Frontal cortex (tissue), 4 donors: ENCODE results near the gene EIF1. TPM values are rescaled to one million over a fixed set of nuclear protein-coding genes. Genes with fewer than 3 reads are reported as not detected.

Source experiments
- DNase-seq, 2 donors: peaks; one replicate each; pipeline ENCODE4 v3.0.0; 2012; ENCODE audit warnings: low spot score in 2 of 2
- FAIRE-seq: peaks from 2 replicates; lab custom pipeline; 2012; peaks lifted over from hg19 to GRCh38; lab: Jason Lieb, UNC
- total RNA-seq: library from RNA; depleted of rRNA; stranded (reverse); fragments of >200 nt; gene quantifications from one replicate; pipeline ENCODE4 v1.2.3, GENCODE V29; 2014
- donor health status: control.
- donor health status: control.
- donor health status: control.

The EIF1 gene
- total RNA-seq, 1 donor from 2014 or later, result 70.1 TPM

DNA sequence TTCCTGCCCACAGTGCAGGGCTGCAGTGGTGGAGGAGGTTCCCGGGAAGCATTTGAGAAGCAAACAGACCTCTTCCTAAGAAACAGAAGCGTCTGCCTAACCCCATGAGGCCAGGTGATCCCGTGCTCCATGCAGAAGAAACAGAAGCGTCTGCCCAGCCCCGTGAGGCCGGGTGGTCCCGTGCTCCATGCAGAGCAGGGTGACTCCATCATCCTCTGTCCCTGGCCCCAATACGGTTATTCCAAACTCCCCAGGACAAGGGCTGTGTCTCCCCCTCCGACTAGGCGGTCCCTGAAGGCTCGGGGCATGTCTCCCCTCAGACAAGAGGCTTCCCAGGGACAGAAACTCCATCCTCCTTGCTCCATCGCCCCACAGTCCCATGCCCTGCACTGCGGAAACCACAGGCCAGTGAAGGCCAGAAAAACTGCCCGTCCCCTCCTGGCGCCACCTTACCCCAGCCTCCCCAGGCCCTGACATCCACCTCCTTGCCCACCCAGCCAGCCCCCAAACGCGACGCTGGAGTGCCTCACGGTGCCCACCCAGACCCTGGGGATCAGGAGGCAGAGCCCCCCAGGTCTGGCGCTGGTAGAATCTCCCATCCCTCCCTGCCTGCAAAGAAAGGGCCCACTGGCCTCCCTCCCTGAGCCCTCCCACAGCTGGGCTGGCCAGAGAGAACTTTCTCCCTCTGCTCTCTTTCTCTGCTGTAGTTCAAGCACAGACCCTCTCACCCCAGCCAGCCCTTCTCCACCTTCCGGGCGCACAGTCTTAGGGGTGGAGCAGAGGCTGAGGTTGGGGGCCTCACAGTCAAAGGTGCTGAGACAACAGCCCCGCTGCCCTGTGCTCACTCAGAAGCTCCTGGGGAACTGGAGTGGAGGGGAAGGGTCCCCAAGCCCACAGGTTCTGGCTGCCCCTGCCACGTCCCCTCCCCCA, 33.7 kb upstream of the EIF1 start:
- no peak for FAIRE-seq
- DNase-seq, result no peak

DNA sequence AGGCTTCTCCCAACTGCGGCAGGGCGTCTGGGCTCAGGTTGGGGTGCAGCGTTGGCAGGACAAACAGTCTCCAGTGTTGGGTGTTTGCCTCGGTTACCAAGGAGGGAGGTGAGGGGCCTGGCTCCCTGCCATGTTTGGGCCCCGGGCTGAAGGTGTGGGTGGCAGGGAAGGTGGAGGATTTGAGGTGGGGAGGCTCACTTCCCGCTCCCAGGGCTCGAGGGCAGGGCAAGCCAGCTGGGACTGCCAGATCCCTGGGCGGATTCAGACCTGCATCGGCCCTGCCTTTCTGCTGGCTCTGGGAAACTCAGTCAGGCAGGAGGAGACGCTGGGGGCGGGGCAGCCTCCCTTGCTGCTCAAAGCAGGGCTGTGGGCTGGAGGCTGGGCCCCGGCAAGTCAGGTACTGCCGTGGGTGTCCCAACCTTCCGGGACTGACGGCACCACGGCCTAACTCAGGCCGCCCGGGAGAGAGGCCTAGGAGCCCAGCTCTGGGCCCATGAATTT, 33.0 kb upstream of the EIF1 start:
- FAIRE-seq (no peak), DNase-seq (no peak)

DNA sequence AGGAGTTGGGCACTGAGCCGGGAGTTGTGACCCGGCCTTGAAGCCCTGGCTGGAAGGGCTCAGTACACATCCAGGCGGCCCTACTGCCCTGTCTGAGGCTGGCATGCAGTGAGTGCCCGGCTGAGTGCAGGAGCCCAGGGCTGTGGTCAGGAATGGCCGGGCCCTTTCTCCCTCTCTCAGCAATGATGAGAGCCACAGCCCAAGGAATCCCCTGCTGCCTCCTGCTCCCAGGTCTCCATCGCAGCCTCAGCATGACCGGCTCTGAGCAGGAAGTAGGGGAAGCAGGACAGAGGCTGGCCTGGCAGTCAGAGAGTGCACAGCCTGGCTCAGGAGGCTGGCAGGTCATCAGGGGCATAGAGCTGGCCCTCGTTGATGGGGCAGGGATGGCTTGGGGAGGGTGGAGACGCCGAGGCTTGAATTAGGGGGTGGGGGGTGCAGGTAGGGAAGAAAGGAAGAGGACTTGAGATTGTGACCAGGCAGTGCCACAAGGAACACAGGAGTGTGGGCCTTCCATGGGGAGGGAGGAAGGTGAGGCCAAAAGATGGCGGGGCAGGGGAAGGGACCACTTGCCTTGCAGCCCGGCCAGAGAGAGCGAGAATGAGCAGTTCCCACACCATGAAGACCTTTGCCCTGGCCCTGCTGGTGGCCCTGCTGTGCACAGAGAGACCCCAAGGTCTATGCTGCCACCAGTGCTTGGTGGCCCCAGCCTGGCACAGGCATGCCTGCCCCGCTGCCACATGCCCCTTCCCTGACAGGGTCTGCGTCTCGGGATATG, 32.2 kb upstream of the EIF1 start:
- FAIRE-seq (no peak), DNase-seq (no peak)

DNA sequence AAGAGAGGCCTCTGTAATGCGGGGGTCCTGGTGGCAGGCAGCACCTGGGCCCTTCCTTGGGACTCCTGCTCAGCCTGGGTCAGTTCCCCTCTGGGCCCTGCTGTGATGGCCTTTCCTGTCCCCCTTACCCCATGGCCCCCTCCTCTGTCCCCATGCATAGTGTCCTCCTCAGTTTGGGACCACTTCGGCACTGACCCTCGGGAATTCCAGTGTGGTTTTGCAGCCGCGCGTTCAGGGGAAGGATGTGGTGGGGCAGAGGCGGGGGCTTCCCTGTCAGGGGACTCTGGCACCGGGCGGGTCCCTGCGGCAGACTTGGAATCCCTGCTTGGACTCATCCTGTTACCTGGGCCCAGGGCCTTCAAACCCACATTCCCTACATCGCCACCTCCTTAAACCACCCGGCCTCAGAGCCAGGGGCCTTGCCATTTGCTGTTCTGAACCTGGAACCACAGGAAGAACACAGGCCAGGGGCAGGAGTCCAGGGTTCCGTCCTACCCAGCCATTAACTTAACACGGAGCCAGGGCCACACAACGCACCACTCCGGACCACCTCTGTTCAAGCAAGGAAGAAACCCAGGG, 31.4 kb upstream of the EIF1 start:
- FAIRE-seq, result no peak
- DNase-seq, result no peak

DNA sequence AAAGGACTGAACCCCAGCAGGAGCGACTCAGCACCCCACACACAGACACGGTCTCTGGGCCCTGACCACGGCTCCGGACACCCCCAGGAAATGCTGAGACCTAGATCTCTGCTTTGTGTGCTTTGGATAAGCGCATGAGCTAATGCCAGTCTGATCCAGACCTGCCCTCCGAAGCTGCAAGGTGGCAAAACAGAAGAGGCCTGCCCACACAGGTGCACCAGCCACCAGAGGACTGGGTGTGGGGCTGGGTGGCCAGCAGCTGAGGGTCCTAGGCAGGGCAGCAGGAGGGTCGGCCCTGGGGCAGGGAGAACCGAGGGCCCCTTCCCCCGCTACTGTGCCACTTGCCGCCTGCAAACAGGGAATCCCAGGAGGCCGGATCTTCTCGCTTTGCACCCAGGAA, 30.7 kb upstream of the EIF1 start:
- no peak for FAIRE-seq
- no peak for DNase-seq

DNA sequence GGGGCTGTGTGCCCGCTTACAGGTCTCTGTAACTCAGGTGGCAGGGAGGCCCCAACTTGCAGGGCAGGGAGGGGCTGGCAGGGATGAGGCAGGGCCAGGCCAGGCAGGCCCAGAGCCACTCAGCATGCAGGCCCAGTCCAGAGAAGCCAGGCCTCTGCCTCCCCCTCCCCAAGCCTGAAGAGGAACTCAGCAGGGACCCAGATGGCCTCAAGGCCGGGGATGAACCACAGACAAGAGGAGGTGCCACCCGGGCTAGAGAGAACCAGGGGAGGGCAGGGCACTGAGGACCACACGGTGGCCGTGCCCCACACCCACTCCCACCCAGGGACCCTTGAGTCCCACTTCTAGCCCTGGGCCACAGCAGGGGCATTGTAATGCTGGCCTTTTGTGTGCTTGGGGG, 29.8 kb upstream of the EIF1 start:
- DNase-seq (peak in 1 of 2 donors; percentile 0), FAIRE-seq (no peak)

DNA sequence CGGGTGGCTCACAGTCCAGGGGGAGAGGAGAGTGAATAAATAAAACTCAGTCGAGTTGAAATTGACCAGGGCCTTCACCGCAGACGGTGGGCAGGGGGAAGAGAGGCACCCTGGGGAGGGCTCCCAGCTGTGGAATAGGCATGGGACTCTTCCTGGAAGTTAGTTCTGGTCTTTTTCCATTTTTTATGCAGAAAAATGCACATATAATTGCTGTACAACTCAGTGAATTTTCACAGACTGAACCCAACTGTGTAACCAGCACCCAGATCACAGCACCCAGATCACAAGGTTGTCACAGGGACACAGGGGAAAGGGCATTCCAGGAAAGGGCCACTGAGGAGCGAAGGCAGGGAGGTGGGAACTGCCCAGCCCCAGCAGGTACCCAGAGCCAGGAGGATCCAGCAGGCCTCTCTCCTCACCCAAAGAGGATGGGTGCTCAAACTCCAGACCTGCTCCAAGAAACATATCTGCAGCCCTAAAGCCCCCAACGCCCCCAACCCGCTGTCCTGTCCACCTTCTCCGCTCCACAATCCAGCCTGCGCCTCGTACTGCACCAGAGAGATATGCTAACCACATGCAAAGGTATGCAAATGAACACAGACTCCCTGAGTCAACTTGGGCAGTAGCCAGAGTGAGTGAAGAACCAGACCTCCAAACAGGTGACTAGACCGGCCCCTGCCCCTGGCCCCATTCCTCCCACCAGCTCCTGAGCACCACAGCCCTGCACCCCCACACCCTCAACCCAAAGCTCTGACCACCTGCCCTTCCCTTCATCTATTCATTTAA, 29.1 kb upstream of the EIF1 start:
- DNase-seq (peak in 1 of 2 donors; percentile 7), FAIRE-seq (no peak)

DNA sequence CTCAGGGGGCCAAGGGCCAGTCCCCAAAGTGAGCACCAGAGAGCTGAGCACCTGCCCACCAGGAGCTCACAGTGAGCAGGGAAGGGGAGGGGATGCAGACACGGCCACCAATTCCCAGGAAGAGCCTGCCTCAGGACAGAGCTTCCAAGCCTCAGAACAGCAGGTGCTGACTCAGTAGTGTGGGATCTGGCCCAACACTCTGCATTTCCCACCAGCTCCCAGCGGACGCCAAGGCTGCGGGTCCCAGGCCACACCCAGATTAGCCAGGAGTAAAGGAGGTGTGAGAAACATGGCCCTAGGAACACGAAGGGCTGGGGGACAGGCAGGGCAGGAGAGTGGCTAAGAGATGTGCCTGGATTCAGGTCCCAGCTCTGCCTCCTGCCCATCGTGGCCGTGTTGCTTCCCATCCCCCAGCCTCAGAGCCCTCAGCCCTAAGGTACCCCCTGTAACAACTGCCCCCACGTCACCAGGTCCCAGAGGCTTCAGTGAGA, 28.4 kb upstream of the EIF1 start:
- no peak for FAIRE-seq
- DNase-seq, result peak in 1 of 2 donors; percentile 1

DNA sequence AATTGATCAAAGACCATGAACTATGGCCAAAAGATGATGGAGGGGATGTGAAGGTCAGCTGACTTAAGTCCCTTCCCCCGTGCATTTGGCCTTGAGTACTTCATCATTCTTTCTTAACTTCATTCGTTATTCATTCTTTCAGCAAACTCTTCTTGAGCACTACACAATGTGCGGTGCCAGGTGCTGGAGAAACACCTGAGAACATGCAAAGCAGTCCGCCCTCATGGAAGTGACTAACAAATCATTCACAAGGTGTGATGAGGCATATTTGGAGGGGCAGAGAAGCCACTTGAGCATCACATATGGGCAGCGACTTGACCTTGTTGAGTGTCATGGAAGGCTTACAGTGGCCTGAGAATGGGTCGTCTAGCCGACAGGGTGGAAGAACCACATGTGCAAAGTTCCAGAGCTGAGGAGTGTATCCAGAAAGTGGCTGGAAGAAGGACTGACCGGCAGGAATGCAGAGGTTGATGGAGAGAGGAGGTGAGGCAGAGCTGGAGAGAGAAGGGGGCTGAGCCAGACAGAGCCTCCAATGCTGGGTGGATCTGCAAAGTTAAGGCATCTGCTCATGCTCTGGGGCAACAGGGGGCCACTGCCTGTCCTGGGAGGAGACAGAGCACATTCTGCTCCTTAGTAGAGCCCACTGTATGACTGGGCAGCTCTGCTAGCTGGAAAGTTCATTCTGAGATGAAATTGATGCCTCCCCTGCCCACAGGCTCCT, 25.1 kb upstream of the EIF1 start:
- no peak for FAIRE-seq
- DNase-seq, result peak in 1 of 2 donors; percentile 12

DNA sequence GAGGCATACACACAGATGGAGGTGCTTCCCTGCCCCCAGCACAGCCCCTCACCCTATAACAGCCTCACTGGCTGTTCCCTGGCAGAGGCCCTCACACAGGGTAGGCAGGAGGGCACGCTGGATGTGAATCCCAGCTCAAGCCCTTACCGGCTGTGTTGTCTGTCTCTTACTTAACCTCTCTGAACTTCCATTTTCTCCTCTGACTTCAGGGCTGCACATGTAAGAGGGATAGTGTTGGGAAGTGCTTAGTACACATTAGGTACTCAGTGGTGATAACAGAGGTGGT, 24.6 kb upstream of the EIF1 start:
- DNase-seq (peak in 1 of 2 donors; percentile 13), FAIRE-seq (no peak)

DNA sequence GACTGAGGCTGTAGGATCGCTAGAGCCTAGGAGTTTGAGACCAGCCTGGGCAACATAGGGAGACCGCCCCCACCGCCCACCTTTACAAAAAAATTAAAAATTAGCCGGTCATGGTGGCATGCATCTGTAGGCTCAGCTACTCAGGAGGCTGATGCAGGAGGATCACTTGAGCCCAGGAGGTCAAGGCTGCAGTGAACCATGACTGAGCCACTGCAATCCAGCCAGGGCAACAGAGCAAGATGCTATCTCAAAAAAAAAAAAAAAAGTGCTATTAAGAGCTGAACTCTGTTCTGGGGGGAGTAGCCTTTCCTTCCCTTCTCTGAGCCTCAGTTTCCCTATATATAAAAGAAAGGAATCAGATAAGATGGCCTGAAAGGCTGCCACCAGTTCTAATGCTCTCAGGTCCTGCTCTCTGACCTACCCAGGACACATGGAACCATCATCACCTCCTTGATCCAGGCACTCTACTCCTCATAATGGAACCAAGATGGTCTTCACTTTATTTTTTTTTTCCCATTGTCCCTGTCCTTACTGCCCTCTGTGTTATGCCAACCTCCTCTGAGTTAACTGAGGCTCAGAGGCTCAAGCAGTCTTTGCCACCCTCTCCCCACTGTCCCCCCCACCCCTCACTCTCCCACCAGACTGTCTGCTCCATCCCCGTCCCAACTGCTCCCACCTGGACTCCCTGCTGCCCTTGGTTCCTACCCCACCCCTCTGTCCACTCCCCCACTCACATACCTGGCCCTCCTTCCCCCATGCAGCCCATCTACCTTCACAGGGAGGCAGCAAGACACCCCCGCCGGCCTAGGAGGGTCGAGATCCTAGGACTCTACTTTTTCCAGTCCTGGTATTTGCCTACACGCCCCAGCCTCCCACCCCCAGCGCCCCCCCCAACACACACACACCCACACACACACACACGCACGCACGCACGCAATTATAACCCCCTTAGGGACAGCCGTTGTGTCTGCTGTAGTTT, 23.8 kb upstream of the EIF1 start:
- no peak for FAIRE-seq

DNA sequence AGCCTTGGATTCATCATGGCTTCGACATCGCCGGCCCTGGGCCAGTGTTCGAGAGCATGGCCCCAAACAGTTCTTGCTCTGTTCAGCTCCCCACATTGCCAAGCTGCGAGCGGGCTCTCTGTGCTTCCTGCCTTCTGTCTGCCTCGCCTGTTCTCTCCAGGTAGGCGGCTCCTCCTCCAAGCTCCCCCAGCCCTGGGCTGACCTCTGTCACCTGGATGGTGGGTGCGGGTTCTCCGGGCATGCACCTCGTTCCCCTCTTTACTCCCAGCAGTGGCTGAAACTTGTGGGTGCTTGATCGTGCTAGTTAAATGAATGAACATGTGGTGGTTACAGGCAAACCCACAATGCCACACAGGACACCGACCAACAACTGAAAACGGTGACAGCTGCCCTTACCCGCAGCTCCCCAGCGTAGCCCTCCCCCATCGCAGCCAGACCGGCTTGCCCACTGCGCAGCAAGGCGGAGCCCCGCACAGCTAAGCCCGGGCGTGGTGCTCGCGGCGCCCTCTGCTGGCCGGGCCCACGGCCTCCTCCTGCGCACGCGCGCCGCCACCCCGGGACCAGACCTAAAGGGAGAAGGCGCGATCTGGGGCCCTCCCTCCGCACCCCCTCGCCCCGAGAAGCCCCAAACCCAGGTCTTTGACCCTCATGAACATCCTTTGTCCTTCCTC, 23.0 kb upstream of the EIF1 start:
- DNase-seq (peak; percentile 86 to 91), FAIRE-seq (no peak)

More for the DNA sequence above, 23.8 kb upstream of the EIF1 start:
- peak in 1 of 2 donors; percentile 22 for DNase-seq

DNA sequence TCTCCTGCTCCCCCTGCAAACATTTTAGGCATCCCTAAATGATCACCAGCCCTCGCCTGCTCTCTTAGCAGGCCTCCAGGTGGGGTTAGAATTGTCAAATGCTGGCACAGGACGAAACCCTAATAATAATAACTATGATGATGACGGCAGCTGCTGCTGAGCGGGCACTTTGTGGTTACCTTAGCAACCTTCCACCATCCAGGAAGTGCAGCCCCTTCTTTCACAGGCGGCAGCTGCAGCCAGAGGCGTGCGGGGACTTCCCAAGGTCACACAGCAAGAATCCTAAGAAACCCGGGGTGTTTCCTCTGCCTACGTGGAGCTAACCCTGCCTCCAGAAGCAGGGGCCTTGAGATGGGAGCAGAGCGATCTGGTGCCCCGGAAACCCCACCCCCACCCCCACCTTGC, 22.4 kb upstream of the EIF1 start:
- DNase-seq (no peak), FAIRE-seq (no peak)

DNA sequence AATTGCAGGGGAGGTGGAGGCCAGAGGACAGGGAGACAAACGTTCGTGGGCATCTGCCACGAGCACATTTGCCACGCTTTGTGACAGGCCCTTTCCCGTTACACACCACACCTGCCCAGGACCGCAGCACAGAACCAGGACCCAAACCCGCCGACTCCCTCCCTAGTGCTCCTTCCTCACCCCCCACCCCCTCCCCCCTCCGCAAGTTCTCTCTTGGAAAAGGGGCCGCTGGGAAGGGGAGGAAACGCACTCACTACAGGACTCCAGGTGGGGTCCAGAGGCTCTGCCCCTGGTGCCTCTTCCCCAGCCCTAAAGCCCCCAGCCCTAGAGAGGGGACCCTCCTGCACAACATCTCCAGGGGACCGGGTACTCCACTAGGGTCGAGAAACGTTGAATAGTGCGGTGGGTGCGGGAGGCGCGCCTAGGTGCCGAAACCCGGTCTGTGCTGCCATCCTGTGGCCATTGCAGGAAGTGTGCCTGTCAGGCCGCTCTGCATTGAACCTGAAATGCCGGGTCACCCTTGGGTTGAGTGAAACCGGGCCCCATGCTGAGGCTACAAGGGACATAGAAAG, 21.9 kb upstream of the EIF1 start:
- DNase-seq (peak; percentile 81 to 88), FAIRE-seq (no peak)

DNA sequence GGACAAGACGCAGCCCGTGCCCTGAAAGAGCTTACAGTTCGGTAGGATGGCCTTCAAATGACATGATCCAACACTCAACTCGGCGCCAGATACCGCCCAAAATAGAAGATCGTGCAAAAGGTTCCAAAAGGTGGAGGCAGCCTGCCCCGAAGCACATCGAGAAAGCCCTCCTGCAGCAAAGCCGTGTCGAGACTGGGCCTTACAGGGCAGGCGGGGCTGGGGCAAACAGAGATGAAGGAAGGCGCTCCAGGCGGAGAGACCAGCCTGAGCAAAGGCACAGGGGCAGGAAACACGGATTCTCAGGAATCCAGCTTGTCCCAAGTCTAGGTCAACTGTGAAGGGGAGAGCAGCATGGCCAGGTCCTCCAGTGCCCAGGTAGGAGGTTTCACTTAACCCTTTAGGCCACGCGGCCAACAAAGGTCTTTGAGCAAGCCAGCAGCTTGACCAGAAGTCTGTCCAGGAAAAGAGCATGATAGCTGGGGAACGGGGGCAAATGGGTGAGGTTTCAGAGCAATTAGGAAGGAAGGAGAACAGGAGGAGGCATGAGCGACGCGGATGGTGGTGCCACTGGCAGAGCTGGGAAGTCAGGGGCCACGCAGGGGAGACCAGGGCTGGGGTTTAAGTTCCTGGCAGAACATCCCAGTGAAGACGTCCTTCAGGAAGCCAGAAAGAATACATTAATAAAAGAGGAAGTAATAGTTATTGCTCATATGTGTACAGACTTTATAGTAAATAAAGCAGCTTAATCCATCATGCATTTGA, 21.2 kb upstream of the EIF1 start:
- FAIRE-seq, result no peak
- DNase-seq, result peak in 1 of 2 donors; percentile 2

DNA sequence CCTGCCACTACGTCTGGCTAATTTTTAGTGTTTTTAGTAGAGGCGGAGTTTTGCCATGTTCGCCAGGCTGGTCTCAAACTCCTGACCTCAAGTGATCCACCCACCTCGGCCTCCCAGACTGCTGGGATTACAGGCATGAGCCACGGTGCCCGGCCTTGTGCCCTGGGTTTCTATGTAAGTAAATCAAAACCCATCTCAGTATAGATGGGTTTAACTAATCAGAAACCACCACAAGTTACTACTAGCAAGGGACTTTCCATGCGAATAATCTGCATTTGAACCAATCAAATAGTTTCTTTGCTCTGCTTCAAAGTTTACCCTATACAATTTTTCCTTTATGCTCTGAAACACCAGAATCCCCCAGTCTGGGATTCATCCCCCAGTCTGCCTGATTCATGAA, 16.5 kb upstream of the EIF1 start:
- no peak for DNase-seq
- FAIRE-seq, result no peak
